Stimulated activated CD8-positive, alpha-beta memory T cell treated with anti-CD3 and anti-CD28 coated beads, Interleukin-15, amount 100 ng/mL, for 4 hours (primary cell): Measurements from ENCODE around the gene FBXO3.
"Not testable (repeated sequence)": the region's sequence is repeated elsewhere in the genome, so short reads cannot be mapped to it uniquely, and the experiment has no call there.

Experiments used
- DNase-seq, 2 donors: peaks; one replicate each; pipeline ENCODE4 v3.0.0-alpha.2; 2020; ENCODE audit warnings: low read depth in 2 of 2

FBXO3 gene

GRCh38 chr11:33729072-33729664 is 45.2 kb downstream of the FBXO3 start:
- not testable (repeated sequence) for DNase-seq

- DNase-seq, result not testable (repeated sequence)
These were observed 46.8 kb downstream of the FBXO3 start for GRCh38 chr11:33727539-33727938.

GRCh38 chr11:33725496-33725895 is 48.8 kb downstream of the FBXO3 start:
- DNase-seq, result no peak

GRCh38 chr11:33724644-33725035 is 49.7 kb downstream of the FBXO3 start:
- DNase-seq, result no peak

GRCh38 chr11:33723238-33723881 is 51.0 kb downstream of the FBXO3 start:
- no peak for DNase-seq

GRCh38 chr11:33722590-33723234 is 51.6 kb downstream of the FBXO3 start:
- no peak for DNase-seq

- DNase-seq, result no peak
These were observed 52.3 kb downstream of the FBXO3 start for GRCh38 chr11:33721984-33722383.

GRCh38 chr11:33721426-33721825 is 52.9 kb downstream of the FBXO3 start:
- no peak for DNase-seq

GRCh38 chr11:33719587-33719986 is 54.7 kb downstream of the FBXO3 start:
- DNase-seq, result no peak

- DNase-seq, result no peak
These were observed 55.9 kb downstream of the FBXO3 start for GRCh38 chr11:33718440-33718839.

- no peak for DNase-seq
These were observed 58.1 kb downstream of the FBXO3 start for GRCh38 chr11:33716243-33716642.

- no peak for DNase-seq
These were observed 60.4 kb downstream of the FBXO3 start for GRCh38 chr11:33713856-33714398.

- no peak for DNase-seq
These were observed 61.0 kb downstream of the FBXO3 start for GRCh38 chr11:33713151-33713855.

GRCh38 chr11:33712436-33712835 is 61.9 kb downstream of the FBXO3 start:
- DNase-seq, result no peak

GRCh38 chr11:33709466-33709865 is 64.9 kb downstream of the FBXO3 start:
- DNase-seq, result no peak

GRCh38 chr11:33708985-33709384 is 65.3 kb downstream of the FBXO3 start:
- no peak for DNase-seq

- not testable (repeated sequence) for DNase-seq
These were observed 66.5 kb downstream of the FBXO3 start for GRCh38 chr11:33707831-33708230.

- no peak for DNase-seq
These were observed 67.4 kb downstream of the FBXO3 start for GRCh38 chr11:33706966-33707365.

GRCh38 chr11:33706546-33706945 is 67.8 kb downstream of the FBXO3 start:
- no peak for DNase-seq

- DNase-seq, result no peak
These were observed 69.9 kb downstream of the FBXO3 start for GRCh38 chr11:33704240-33705002.

GRCh38 chr11:33703788-33704187 is 70.5 kb downstream of the FBXO3 start:
- DNase-seq, result no peak

GRCh38 chr11:33703234-33703633 is 71.1 kb downstream of the FBXO3 start:
- no peak for DNase-seq
